RWPE1 (cell line): ENCODE measurements around the gene AHCYL2.

ENCODE experiments used
- CTCF ChIA-PET: fragments of 350-600 bp; sonication (Branson Sonifier 250); formaldehyde crosslinking; extraction: SDS; loops from one replicate; lab custom pipeline; 2021; lab: Yijun Ruan, JAX
- POLR2A ChIA-PET: fragments of 400-600 bp; formaldehyde crosslinking; extraction: SDS; loops from one replicate; lab custom pipeline; 2020; ENCODE audit warnings: antibody characterized with exemption; ENCODE audit not compliant: low non-redundant PET; lab: Yijun Ruan, JAX
- DNase-seq: peaks from one replicate; pipeline ENCODE4 v3.0.0; 2012; ENCODE audit warnings: low spot score
- H3K27ac ChIP-seq: fragments of 450-650 bp; 2 replicates; pipeline ENCODE4 v1.5.1; 2017
- TF ChIP-seq, protein P1 (sequence below): fragments of 450-650 bp; conservative IDR thresholded peaks from 2 replicates; pipeline ENCODE4 v1.5.1; 2017; ENCODE audit warnings: low read depth, mild to moderate bottlenecking

Gene AHCYL2

DNA sequence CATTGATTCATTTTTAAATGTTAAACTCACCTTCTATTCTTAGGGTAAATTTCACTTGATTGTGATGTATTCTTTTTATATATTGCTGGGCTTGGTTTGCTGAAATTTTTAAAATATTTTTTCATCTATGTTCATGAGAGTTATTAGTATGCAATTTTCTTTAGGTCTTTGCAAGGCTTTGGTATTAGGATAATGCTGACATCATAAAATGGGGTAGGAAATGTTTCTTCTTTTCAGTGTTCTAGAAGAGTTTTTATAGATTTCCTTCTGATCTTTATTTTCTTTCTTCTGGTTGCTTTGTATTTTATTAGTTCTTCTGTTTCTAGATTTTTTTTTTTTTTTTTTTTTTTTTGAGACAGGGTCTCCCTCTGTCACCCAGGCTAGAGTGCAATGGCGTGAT, 56.3 kb downstream of the AHCYL2 start:
- H3K27ac ChIP-seq = no peak overlapping the region
- TF ChIP-seq, protein P1, sequence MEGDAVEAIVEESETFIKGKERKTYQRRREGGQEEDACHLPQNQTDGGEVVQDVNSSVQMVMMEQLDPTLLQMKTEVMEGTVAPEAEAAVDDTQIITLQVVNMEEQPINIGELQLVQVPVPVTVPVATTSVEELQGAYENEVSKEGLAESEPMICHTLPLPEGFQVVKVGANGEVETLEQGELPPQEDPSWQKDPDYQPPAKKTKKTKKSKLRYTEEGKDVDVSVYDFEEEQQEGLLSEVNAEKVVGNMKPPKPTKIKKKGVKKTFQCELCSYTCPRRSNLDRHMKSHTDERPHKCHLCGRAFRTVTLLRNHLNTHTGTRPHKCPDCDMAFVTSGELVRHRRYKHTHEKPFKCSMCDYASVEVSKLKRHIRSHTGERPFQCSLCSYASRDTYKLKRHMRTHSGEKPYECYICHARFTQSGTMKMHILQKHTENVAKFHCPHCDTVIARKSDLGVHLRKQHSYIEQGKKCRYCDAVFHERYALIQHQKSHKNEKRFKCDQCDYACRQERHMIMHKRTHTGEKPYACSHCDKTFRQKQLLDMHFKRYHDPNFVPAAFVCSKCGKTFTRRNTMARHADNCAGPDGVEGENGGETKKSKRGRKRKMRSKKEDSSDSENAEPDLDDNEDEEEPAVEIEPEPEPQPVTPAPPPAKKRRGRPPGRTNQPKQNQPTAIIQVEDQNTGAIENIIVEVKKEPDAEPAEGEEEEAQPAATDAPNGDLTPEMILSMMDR = no peak
- CTCF ChIA-PET = no interaction called here
- POLR2A ChIA-PET = no interaction called here
- no peak for DNase-seq

DNA sequence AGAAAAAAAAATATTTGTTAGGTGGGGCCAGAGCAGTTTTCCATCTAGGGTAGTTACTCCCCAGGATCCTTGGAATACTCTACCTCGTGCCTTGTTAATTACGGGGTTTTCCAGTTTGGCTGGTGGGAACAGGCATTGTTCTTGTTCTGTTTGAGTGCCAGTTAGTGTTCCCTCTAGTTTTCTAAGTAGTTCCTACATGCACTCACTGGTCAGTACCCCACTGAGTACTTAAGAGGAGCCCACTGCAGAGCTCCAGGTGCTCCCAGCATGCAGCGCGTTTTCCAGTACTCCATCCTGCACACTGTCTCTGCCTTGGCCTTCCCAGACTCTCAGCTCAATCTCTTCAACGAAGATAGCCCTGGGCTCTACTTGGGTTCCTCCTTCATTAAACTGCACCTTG, 58.0 kb downstream of the AHCYL2 start:
- ChIA-PET POLR2A (no interaction called here), CTCF (interaction anchor here (0.6 kb wide), 1 partner anchor 85 kb away, joined by 3 read pairs; no protein-coding TSS in a partner anchor)
- H3K27ac ChIP-seq = no peak overlapping the region
- DNase-seq = no peak
- TF ChIP-seq, protein P1 = no peak

DNA sequence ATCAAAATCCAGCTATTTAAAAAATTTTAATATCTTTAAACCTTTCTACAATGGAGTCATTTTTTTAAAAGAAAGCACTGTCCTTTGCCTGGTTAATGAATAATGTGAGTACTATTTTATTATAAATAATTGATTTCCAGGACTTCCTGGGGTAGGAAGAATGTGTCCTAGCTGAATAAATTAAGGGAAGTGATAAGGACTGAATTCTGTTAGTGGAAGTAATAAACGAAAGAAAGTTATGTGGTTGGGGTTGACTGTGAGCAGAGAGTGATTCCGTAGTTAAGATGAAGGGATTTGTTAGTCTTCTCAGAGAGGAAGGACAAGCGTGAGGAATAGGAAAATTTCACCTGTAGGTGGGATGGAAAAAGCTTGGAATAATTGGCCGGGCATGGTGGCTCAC, 59.1 kb downstream of the AHCYL2 start:
- no peak for DNase-seq
- TF ChIP-seq, protein P1 = no peak
- no peak overlapping the region for H3K27ac ChIP-seq
- CTCF ChIA-PET = interaction anchor here (1.2 kb wide), 1 partner anchor 65 kb away, joined by 3 read pairs; no protein-coding TSS in a partner anchor
- POLR2A ChIA-PET = no interaction called here

DNA sequence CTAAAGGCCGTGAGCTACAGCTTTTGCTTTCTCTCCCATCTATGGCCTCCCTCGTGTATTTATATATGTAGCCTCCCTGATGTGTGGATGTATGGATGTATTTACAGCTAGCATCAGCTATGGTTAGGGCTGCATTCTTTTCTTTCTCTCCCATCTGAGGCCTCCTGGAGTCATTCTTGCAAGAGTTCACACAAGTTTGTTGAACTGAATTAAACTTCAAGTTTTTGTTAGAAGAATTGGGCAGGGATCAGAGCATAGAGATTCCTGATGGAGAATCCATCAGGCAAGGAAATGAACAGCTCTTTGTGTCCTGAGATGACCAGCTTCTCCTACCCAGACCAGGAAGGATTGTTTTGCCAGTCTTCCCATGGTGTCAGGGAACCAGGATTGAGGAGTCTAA, 60.3 kb downstream of the AHCYL2 start:
- POLR2A ChIA-PET = no interaction called here
- H3K27ac ChIP-seq = no peak overlapping the region
- TF ChIP-seq, protein P1 = no peak
- CTCF ChIA-PET = interaction anchor here (0.6 to 1.2 kb wide), 4 partner anchors 13 to 1222 kb away, joined by 3 to 5 read pairs (median 3); no protein-coding TSS in a partner anchor
- no peak for DNase-seq

DNA sequence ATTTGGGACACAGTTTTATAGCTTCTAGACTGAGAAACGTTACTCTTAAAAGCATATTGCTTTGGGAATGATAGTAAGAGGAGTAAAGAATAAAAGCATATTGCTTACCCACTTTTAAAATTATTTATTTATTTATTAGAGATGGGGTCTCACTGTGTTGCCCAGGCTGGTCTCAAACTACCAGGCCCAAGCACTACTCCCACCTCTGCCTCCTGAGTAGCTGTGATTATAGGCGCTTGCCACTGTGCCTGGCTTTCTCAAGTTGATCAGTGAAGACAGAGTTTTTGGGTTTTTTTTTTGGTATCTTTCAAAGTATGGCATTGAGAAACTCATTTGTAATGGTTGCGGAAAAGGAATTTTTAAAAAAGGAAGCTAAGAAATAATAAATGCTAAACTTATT, 68.0 kb downstream of the AHCYL2 start:
- POLR2A ChIA-PET = no interaction called here
- TF ChIP-seq, protein P1 = no peak
- H3K27ac ChIP-seq = no peak overlapping the region
- no peak for DNase-seq
- CTCF ChIA-PET = no interaction called here

DNA sequence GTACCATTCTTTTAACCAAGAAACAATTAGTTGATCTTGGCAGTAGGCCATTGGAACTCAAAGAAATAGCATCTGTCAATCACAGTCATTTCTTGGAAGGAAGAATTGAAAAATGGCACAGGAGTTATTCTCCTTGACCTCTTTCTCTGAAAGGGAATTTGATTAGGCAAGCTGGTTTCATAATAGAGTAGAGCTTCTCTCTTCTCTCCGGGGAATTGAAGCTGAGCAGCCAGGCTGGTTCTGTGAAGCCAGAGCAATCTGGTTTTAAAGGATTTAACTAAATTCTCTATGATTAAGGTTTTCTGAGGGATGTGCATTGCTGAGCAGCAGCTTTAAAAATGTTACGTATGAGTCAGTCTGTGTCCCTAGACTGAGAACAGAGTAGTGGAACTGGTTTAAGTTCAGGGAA, 70.2 kb downstream of the AHCYL2 start:
- DNase-seq = peak; percentile 22
- ChIA-PET POLR2A (no interaction called here), CTCF (interaction anchor here (1.5 kb wide), 1 partner anchor 77 kb away, joined by 6 read pairs; no protein-coding TSS in a partner anchor)
- TF ChIP-seq, protein P1 = no peak
- H3K27ac ChIP-seq = no peak overlapping the region
